ENCODE measurements around the gene B4GALT4.

The B4GALT4 gene

GRCh38 chr3:119236756-119237155 lies 3.9 kb downstream of the B4GALT4 start:
- DNase-seq (ENCODE audit: low read depth) = no peak

- peak; percentile 70 for DNase-seq (ENCODE audit: low read depth)
These were observed 5.5 kb downstream of the B4GALT4 start for GRCh38 chr3:119235151-119235550.

- DNase-seq (ENCODE audit: low read depth) = no peak
These were observed 6.1 kb downstream of the B4GALT4 start for GRCh38 chr3:119234610-119235009.

GRCh38 chr3:119230745-119231144 lies 9.9 kb downstream of the B4GALT4 start:
- DNase-seq (ENCODE audit: low read depth) = no peak

GRCh38 chr3:119230071-119230470 lies 10.6 kb downstream of the B4GALT4 start:
- DNase-seq (ENCODE audit: low read depth) = no peak

- no peak for DNase-seq (ENCODE audit: low read depth)
These were observed 11.5 kb downstream of the B4GALT4 start for GRCh38 chr3:119229190-119229589.

GRCh38 chr3:119228373-119229145 lies 12.1 kb downstream of the B4GALT4 start:
- no peak for DNase-seq (ENCODE audit: low read depth)

- DNase-seq (ENCODE audit: low read depth) = no peak
These were observed 13.4 kb downstream of the B4GALT4 start for GRCh38 chr3:119227070-119227850.

GRCh38 chr3:119225121-119225520 lies 15.6 kb downstream of the B4GALT4 start:
- DNase-seq (ENCODE audit: low read depth) = no peak

GRCh38 chr3:119223511-119223910 lies 17.2 kb downstream of the B4GALT4 start:
- no peak for DNase-seq (ENCODE audit: low read depth)

GRCh38 chr3:119222391-119222790 lies 18.3 kb downstream of the B4GALT4 start:
- no peak for DNase-seq (ENCODE audit: low read depth)

- no peak for DNase-seq (ENCODE audit: low read depth)
These were observed 18.8 kb downstream of the B4GALT4 start for GRCh38 chr3:119221779-119222320.

GRCh38 chr3:119220970-119221667 lies 19.6 kb downstream of the B4GALT4 start:
- no peak for DNase-seq (ENCODE audit: low read depth)

- DNase-seq (ENCODE audit: low read depth) = no peak
These were observed 20.5 kb downstream of the B4GALT4 start for GRCh38 chr3:119220198-119220597.

- no peak for DNase-seq (ENCODE audit: low read depth)
These were observed 21.6 kb downstream of the B4GALT4 start for GRCh38 chr3:119219069-119219468.

- DNase-seq (ENCODE audit: low read depth) = no peak
These were observed 28.9 kb downstream of the B4GALT4 start for GRCh38 chr3:119211803-119212202.

- DNase-seq (ENCODE audit: low read depth) = no peak
These were observed 29.5 kb downstream of the B4GALT4 start for GRCh38 chr3:119211193-119211592.

- DNase-seq (ENCODE audit: low read depth) = no peak
These were observed 33.2 kb downstream of the B4GALT4 start for GRCh38 chr3:119207512-119207875.

GRCh38 chr3:119206611-119207511 lies 33.8 kb downstream of the B4GALT4 start:
- no peak for DNase-seq (ENCODE audit: low read depth)

GRCh38 chr3:119205685-119206084 lies 35.0 kb downstream of the B4GALT4 start:
- no peak for DNase-seq (ENCODE audit: low read depth)

- no peak for DNase-seq (ENCODE audit: low read depth)
These were observed 35.5 kb downstream of the B4GALT4 start for GRCh38 chr3:119205209-119205608.
